ENCODE results near the gene USP47. TPM values are rescaled to one million over a fixed set of nuclear protein-coding genes. Genes with fewer than 3 reads are reported as not detected.

Gene USP47
- total and polyA plus RNA-seq, 2 experiments from 2014 or later = 16.3 to 36.7 TPM

GRCh38 chr11:11963842-11964773 lies 122.3 kb downstream of the USP47 start:
- Histone ChIP-seq H2AFZ (no peak overlapping the region), H3K36me3 (ENCODE audit: insufficient read depth) (no peaks in the 10 kb centered on the region), H3K4me2 (no peak overlapping the region), H3K4me1 (ENCODE audit: insufficient read depth) (0 out of 2 replicates have a peak, but pooled peaks cover 2% of the 10 kb centered on the region), H4K20me1 (replicated peaks; ENCODE audit: insufficient read depth) (no peaks in the 10 kb centered on the region), H3F3A (replicated peaks; ENCODE audit: low read depth) (no peaks in the 10 kb centered on the region), H3K27ac (ENCODE audit: low read depth) (no peak overlapping the region), H3K4me3 (no peak overlapping the region), H3K27me3 (ENCODE audit: insufficient read depth) (no peaks in the 10 kb centered on the region), H3K9me2 (ENCODE audit: insufficient read depth) (no peaks in the 10 kb centered on the region), H3K79me2 (replicated peaks; ENCODE audit: insufficient read depth) (no peaks in the 10 kb centered on the region)
- H3K36me3 Mint-ChIP-seq (ENCODE audit: low read depth) = 0 out of 3 replicates have a peak, but pooled peaks cover 2% of the 10 kb centered on the region
- H3K4me1 Mint-ChIP-seq = peaks cover 6% of the 10 kb centered on the region
- no peaks in the 10 kb centered on the region for H3K9me3 Mint-ChIP-seq
- no peak overlapping the region for H3K27ac Mint-ChIP-seq
- ATAC-seq (no peak), DNase-seq (ENCODE audit: low spot score) (no peak)
- TF ChIP-seq NANOG (IDR thresholded peaks at IDR 0.05; ENCODE audit: borderline replicate concordance) (no peak), ZNF114 (CRISPR knock-in tag; IDR thresholded peaks at IDR 0.05) (no peak), JUNB (IDR thresholded peaks at IDR 0.05; ENCODE audit: unreplicated experiment) (no peak), EZH2 (IDR thresholded peaks at IDR 0.05; ENCODE audit: low read depth, unreplicated experiment) (no peak), ZNF331 (CRISPR knock-in tag; IDR thresholded peaks at IDR 0.05; ENCODE audit: low read depth) (no peak)
- H3K4me3 Mint-ChIP-seq = no peak overlapping the region
- peaks cover 14% of the 10 kb centered on the region for H3K27me3 Mint-ChIP-seq (ENCODE audit: insufficient read depth, low read depth, poor library complexity)

GRCh38 chr11:11964774-11965150 lies 123.0 kb downstream of the USP47 start:
- Histone ChIP-seq H3K27ac (ENCODE audit: low read depth) (no peak overlapping the region), H3K4me1 (ENCODE audit: insufficient read depth) (0 out of 2 replicates have a peak, but pooled peaks cover 2% of the 10 kb centered on the region), H3K9me2 (ENCODE audit: insufficient read depth) (no peaks in the 10 kb centered on the region), H3K4me2 (no peak overlapping the region), H3F3A (replicated peaks; ENCODE audit: low read depth) (no peaks in the 10 kb centered on the region), H4K20me1 (replicated peaks; ENCODE audit: insufficient read depth) (no peaks in the 10 kb centered on the region), H3K27me3 (ENCODE audit: insufficient read depth) (no peaks in the 10 kb centered on the region), H2AFZ (no peak overlapping the region), H3K4me3 (no peak overlapping the region), H3K36me3 (ENCODE audit: insufficient read depth) (no peaks in the 10 kb centered on the region), H3K79me2 (replicated peaks; ENCODE audit: insufficient read depth) (no peaks in the 10 kb centered on the region)
- Mint-ChIP-seq H3K4me1 (peaks cover 6% of the 10 kb centered on the region), H3K9me3 (no peaks in the 10 kb centered on the region), H3K27me3 (ENCODE audit: insufficient read depth, low read depth, poor library complexity) (peaks cover 14% of the 10 kb centered on the region), H3K4me3 (no peak overlapping the region), H3K27ac (no peak overlapping the region), H3K36me3 (ENCODE audit: low read depth) (0 out of 3 replicates have a peak, but pooled peaks cover 2% of the 10 kb centered on the region)
- DNase-seq (ENCODE audit: low spot score) (no peak), ATAC-seq (no peak)
- TF ChIP-seq CREB1 (CRISPR knock-in tag; IDR thresholded peaks at IDR 0.05; ENCODE audit: low read depth) (no peak), REST (IDR thresholded peaks at IDR 0.05; ENCODE audit: unreplicated experiment) (no peak), NANOG (IDR thresholded peaks at IDR 0.05; ENCODE audit: borderline replicate concordance) (no peak), STAT1 (IDR thresholded peaks at IDR 0.05; ENCODE audit: unreplicated experiment) (no peak), EZH2phosphoT487 (IDR thresholded peaks at IDR 0.05; ENCODE audit: unreplicated experiment) (no peak), ZNF462 (CRISPR knock-in tag; IDR thresholded peaks at IDR 0.05) (no peak), ZNF114 (CRISPR knock-in tag; IDR thresholded peaks at IDR 0.05) (no peak), EZH2 (IDR thresholded peaks at IDR 0.05; ENCODE audit: low read depth, unreplicated experiment) (no peak), ZNF331 (CRISPR knock-in tag; IDR thresholded peaks at IDR 0.05; ENCODE audit: low read depth) (no peak)
